ENCODE results near the gene KRT74.

The KRT74 gene

GRCh38 chr12:52559979-52560378 is 13.7 kb downstream of the KRT74 start:
- TF ChIP-seq CTCF (IDR thresholded peaks at IDR 0.05; ENCODE audit: control extremely low read depth, extremely low read depth, low read depth, missing control alignments): no peak
- POLR2A ChIA-PET: no interaction called here
- CTCF ChIA-PET: interaction anchor here (1.5 to 1.7 kb wide), 2 partner anchors 22 to 24 kb away, joined by 3 to 4 read pairs; no protein-coding TSS in a partner anchor
- DNase-seq (ENCODE audit: extremely low spot score): no peak

DNA sequence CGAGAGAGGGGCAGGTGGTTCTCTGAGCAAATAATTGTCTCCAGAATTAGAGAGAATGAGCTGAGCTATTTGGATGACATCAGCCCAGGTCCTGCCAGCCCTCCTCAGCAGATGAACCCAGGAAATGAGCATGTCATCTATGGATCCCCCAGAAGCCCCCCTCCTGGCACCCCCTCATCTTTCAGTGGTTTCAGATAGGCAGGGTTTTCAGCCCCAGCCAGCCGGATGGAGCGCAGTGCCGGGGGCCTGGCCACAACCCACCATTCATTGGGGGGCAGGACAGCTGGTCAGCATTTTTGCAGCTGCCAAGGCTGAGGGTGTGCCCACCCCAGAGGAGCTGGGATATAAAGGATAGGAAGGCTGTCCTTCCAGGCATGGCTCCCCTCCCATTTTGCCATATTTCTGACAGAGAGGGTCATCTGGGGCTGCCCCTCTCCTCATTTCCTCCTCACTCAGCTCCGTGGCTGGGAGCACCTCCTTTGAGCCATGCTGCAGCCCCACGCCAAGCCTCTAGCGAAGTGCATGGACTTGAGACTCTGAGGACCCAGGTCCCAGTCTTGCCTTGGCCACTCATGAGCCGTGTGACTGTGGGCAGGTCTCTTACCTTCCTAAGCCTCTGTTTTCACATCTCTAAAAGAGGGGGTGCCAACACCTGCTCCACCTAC is 14.7 kb downstream of the KRT74 start:
- TF ChIP-seq CTCF (IDR thresholded peaks at IDR 0.05; ENCODE audit: control extremely low read depth, extremely low read depth, low read depth, missing control alignments): no peak
- no peak for DNase-seq (ENCODE audit: extremely low spot score)
- POLR2A ChIA-PET: no interaction called here
- CTCF ChIA-PET: no interaction called here

DNA sequence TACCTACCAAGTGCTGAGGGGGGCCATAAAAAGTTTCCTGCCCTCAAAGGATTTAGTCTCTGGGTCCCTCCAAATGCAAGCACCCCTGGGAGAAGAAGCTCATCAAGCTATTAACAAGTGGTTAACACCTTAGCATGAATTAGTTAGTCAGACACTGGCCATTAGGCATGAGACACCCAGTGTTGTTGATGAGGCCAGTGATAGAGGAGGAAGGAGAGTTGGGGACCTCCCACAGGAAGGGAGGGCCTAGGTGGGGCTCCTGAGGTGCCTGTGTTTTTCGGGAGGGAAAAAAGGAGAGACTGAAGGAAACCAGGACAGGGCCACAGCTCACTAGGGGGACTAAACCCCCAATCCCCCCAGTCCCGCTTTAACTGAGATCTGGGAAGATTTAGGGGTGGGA is 16.2 kb downstream of the KRT74 start:
- POLR2A ChIA-PET: no interaction called here
- CTCF ChIA-PET: no interaction called here
- no peak for TF ChIP-seq CTCF (IDR thresholded peaks at IDR 0.05; ENCODE audit: control extremely low read depth, extremely low read depth, low read depth, missing control alignments)
- no peak for DNase-seq (ENCODE audit: extremely low spot score)

DNA sequence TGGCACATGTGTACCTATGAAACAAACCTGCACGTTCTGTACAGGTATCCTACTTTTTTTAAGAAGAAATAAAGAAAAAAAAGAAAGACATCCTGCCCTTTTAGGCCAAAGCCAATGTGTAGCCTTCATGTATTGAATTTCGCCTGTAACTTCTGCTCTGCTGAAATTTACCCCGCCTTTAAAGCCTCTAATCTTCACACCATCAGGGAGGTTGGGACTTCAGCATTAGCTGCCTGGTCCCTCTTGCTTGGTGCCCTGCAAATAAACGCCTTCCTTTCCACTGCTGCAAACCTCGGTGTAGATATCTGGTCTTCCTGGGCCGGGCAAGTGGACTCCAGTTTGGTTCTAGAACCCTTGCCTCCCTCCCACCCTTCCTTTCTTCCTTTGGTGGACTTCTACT is 18.1 kb downstream of the KRT74 start:
- POLR2A ChIA-PET: no interaction called here
- TF ChIP-seq CTCF (IDR thresholded peaks at IDR 0.05; ENCODE audit: control extremely low read depth, extremely low read depth, low read depth, missing control alignments): no peak
- no peak for DNase-seq (ENCODE audit: extremely low spot score)
- CTCF ChIA-PET: no interaction called here

GRCh38 chr12:52552681-52553195 is 20.9 kb downstream of the KRT74 start, which contains the start of gene KRT71:
Gene KRT71, minus strand, starts transcription at chr12:52553145. Its CDS starts 68 bp downstream, at chr12:52553077.
- DNase-seq (ENCODE audit: extremely low spot score): no peak
- ChIA-PET POLR2A (no interaction called here), CTCF (no interaction called here)
- no peak for TF ChIP-seq CTCF (IDR thresholded peaks at IDR 0.05; ENCODE audit: control extremely low read depth, extremely low read depth, low read depth, missing control alignments)

- no peak for TF ChIP-seq CTCF (IDR thresholded peaks at IDR 0.05; ENCODE audit: control extremely low read depth, extremely low read depth, low read depth, missing control alignments)
- no peak for DNase-seq (ENCODE audit: extremely low spot score)
- ChIA-PET CTCF (no interaction called here), POLR2A (no interaction called here)
These were observed 21.6 kb downstream of the KRT74 start for GRCh38 chr12:52552055-52552454.

All from GM10248 (cell line).